GM19463 (cell line): Measurements from ENCODE around the gene CABLES2.

Experiments used
- ATAC-seq: cut with Tn5 transposase; IDR thresholded peaks from one replicate; pipeline ENCODE4 v1.9.1; 2021; ENCODE audit warnings: mild to moderate bottlenecking, moderate library complexity; ENCODE audit not compliant: unreplicated experiment

Gene CABLES2

GRCh38 chr20:62419759-62420158, 12.7 kb upstream of the CABLES2 start:
- no peak for ATAC-seq

GRCh38 chr20:62418709-62419487, 11.8 kb upstream of the CABLES2 start:
- ATAC-seq = no peak

- ATAC-seq = no peak
These were observed 11.1 kb upstream of the CABLES2 start for GRCh38 chr20:62417981-62418708.

- ATAC-seq = no peak
These were observed 9.9 kb upstream of the CABLES2 start for GRCh38 chr20:62416651-62417637.

GRCh38 chr20:62415354-62416111, 8.4 kb upstream of the CABLES2 start:
- no peak for ATAC-seq

GRCh38 chr20:62413896-62414481, 6.9 kb upstream of the CABLES2 start:
- ATAC-seq = no peak

GRCh38 chr20:62413025-62413570, 6.0 kb upstream of the CABLES2 start:
- no peak for ATAC-seq

GRCh38 chr20:62412194-62413024, 5.3 kb upstream of the CABLES2 start:
- ATAC-seq = no peak

GRCh38 chr20:62411479-62412193, 4.6 kb upstream of the CABLES2 start:
- ATAC-seq = no peak

- ATAC-seq = no peak
These were observed 3.8 kb upstream of the CABLES2 start for GRCh38 chr20:62410746-62411478.

GRCh38 chr20:62409931-62410745, 3.1 kb upstream of the CABLES2 start:
- no peak for ATAC-seq

GRCh38 chr20:62409086-62409853, 2.2 kb upstream of the CABLES2 start:
- no peak for ATAC-seq

- no peak for ATAC-seq
These were observed 1.6 kb upstream of the CABLES2 start for GRCh38 chr20:62408640-62409039.

GRCh38 chr20:62408055-62408454, 970 bp upstream of the CABLES2 start:
- ATAC-seq = no peak

- no peak for ATAC-seq
These were observed 379 bp downstream of the CABLES2 start for GRCh38 chr20:62406635-62407176.
